ENCODE measurements around the gene NAA16. TPM values are rescaled to one million over a fixed set of nuclear protein-coding genes. Genes with fewer than 3 reads are reported as not detected.
"Not testable (repeated sequence)": the region's sequence is repeated elsewhere in the genome, so short reads cannot be mapped to it uniquely, and the experiment has no call there.

NAA16 gene
- polyA plus RNA-seq, 1 of the 3 experiments (the other 2 are of a cell fraction) = 4.4 TPM

DNA sequence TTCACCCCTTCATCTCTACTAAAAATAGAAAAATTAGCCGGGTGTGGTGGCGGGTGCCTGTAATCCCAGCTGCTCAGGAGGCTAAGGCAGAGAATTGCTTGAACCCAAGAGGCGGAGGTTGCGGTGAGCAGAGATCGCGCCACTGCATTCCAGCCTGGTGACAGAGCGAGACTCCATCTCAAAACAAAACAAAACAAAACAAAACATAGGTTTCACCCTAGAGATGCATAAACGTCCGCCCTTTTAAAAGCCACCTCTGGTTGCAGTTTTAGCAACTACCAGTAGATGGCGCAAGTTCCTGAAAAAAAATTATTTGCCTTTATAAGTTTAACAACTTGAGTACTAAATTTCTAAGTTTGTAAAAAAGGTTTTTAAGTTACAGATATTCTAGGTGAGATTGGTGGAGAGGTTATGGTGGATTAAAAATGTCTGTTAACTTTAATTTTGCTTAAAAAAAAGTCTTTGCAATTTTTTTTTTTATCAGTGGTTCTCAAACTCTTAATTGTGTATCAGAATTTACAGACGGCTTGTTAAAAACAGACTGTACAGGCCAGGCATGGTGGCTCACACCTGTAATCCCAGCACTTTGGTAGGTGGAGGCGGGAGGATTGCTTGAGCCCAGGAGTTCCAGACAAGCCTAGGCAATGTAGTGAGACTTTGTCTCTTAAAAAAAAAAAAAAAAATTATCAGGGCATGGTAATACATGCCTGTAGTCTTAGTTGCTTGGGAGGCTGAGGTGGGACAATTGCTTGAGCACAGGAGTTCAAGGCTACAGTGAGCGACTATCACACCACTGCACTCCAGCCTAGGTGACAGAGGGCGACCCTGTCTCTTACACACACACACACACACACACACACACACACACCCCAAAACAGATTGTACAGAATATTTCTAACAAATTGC is 42.1 kb downstream of the NAA16 start:
- no peaks in the 10 kb centered on the region for H3K27me3 ChIP-seq (ENCODE audit: insufficient read depth)
- DNase-seq = peak; percentile 55
- H3K27ac ChIP-seq (ENCODE audit: low read depth in 2 of 2, low read length in 1 of 2) = no peak overlapping the region; a peak in 1 of 4 replicates
- no peaks in the 10 kb centered on the region for H3K4me1 ChIP-seq (ENCODE audit: control insufficient read depth in 1 of 2, insufficient read depth in 2 of 2, low read depth in 1 of 2, low read length in 1 of 2)
- no peaks in the 10 kb centered on the region for H3F3A ChIP-seq (replicated peaks; ENCODE audit: insufficient read depth)
- no peak overlapping the region for H3K9ac ChIP-seq
- WGBS (ENCODE audit: low lambda C conversion rate) = 48% methylated on average over 14 of the region's 14 CpGs
- POLR2A ChIA-PET = no interaction called here
- H3K36me3 ChIP-seq (replicated peaks in 1 of 2; ENCODE audit: control insufficient read depth in 1 of 2, insufficient read depth in 2 of 2, low read length in 1 of 2) = peaks cover 9 to 21% of the 10 kb centered on the region in 2 experiments
- H3K4me2 ChIP-seq = no peak overlapping the region
- CTCF ChIA-PET = interaction anchor here (0.7 to 2.4 kb wide), 6 partner anchors 19 to 300 kb away, joined by 3 to 14 read pairs (median 4); no protein-coding TSS in a partner anchor
- TF ChIP-seq GABPA (IDR thresholded peaks at IDR 0.05; ENCODE audit: low read depth) (no peak), FOXM1 (IDR thresholded peaks at IDR 0.05; ENCODE audit: low read depth) (no peak), SMC3 (IDR thresholded peaks at IDR 0.05; ENCODE audit: low read depth, low read length) (peak; percentile 42), YY1 (IDR thresholded peaks at IDR 0.05; ENCODE audit: low read depth) (no peak), GATA2 (CRISPR knock-in tag; IDR thresholded peaks at IDR 0.05) (no peak), RAD21 (IDR thresholded peaks at IDR 0.05; ENCODE audit: low read length) (peak; percentile 65)
- TF ChIP-seq, protein P1, sequence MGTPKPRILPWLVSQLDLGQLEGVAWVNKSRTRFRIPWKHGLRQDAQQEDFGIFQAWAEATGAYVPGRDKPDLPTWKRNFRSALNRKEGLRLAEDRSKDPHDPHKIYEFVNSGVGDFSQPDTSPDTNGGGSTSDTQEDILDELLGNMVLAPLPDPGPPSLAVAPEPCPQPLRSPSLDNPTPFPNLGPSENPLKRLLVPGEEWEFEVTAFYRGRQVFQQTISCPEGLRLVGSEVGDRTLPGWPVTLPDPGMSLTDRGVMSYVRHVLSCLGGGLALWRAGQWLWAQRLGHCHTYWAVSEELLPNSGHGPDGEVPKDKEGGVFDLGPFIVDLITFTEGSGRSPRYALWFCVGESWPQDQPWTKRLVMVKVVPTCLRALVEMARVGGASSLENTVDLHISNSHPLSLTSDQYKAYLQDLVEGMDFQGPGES (IDR thresholded peaks at IDR 0.05; ENCODE audit: low read depth, low read length) = no peak
- TF ChIP-seq, protein P2, sequence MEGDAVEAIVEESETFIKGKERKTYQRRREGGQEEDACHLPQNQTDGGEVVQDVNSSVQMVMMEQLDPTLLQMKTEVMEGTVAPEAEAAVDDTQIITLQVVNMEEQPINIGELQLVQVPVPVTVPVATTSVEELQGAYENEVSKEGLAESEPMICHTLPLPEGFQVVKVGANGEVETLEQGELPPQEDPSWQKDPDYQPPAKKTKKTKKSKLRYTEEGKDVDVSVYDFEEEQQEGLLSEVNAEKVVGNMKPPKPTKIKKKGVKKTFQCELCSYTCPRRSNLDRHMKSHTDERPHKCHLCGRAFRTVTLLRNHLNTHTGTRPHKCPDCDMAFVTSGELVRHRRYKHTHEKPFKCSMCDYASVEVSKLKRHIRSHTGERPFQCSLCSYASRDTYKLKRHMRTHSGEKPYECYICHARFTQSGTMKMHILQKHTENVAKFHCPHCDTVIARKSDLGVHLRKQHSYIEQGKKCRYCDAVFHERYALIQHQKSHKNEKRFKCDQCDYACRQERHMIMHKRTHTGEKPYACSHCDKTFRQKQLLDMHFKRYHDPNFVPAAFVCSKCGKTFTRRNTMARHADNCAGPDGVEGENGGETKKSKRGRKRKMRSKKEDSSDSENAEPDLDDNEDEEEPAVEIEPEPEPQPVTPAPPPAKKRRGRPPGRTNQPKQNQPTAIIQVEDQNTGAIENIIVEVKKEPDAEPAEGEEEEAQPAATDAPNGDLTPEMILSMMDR (IDR thresholded peaks at IDR 0.05) = peak; percentile 95
- no peaks in the 10 kb centered on the region for H4K20me1 ChIP-seq (ENCODE audit: insufficient read depth)
- H3K79me2 ChIP-seq (ENCODE audit: insufficient read depth) = peaks cover 19% of the 10 kb centered on the region; the same call in 1 of the 2 replicates
- H3K4me3 ChIP-seq (ENCODE audit: low read depth in 2 of 2, low read length in 1 of 2) = peak overlapping the region in 1 of 2 experiments; percentile 36; a peak in 1 of 4 replicates
- H3K9me2 ChIP-seq = no peaks in the 10 kb centered on the region
- no peak overlapping the region for H2AFZ ChIP-seq (ENCODE audit: low read depth)
- H3K9me3 ChIP-seq = no peaks in the 10 kb centered on the region

DNA sequence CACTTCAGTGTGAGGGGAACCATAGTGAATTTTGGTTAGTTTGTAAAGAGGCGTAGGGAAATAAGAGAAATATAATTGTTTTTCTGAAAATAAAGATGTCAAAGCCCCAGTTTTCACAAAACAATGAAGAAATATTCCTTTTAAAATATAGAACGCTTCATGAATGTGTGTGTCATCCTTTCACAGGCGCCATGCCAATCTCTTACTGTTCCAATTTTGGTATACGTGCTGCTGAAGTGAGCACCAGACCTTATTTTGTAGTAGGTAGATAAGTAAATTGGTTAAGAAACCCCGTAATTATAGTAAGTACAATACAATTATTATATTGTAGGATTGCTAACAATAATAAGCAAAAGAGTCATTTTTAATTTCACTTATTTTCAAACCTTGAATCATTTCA is 43.3 kb downstream of the NAA16 start:
- no peak for TF ChIP-seq EZH2phosphoT487 (IDR thresholded peaks at IDR 0.05; ENCODE audit: borderline replicate concordance, low read depth)
- H3F3A ChIP-seq (replicated peaks; ENCODE audit: insufficient read depth) = no peaks in the 10 kb centered on the region
- WGBS (ENCODE audit: low lambda C conversion rate) = 74% methylated on average over 5 of the region's 5 CpGs
- ChIA-PET CTCF (interaction anchor here (0.8 to 1.9 kb wide), 3 partner anchors 15 to 299 kb away, joined by 3 to 9 read pairs (median 3); no protein-coding TSS in a partner anchor), POLR2A (no interaction called here)
- peaks cover 8% of the 10 kb centered on the region; the same call in 1 of the 2 replicates for H3K79me2 ChIP-seq (ENCODE audit: insufficient read depth)
- no peak overlapping the region for H3K4me2 ChIP-seq
- H3K4me3 ChIP-seq (ENCODE audit: low read depth in 2 of 2, low read length in 1 of 2) = no peak overlapping the region
- H2AFZ ChIP-seq (ENCODE audit: low read depth) = no peak overlapping the region
- H3K27me3 ChIP-seq (ENCODE audit: insufficient read depth) = no peaks in the 10 kb centered on the region
- no peaks in the 10 kb centered on the region for H3K9me2 ChIP-seq
- DNase-seq = no peak
- H3K9ac ChIP-seq = no peak overlapping the region
- H4K20me1 ChIP-seq (ENCODE audit: insufficient read depth) = no peaks in the 10 kb centered on the region
- no peak overlapping the region for H3K27ac ChIP-seq (ENCODE audit: low read depth in 2 of 2, low read length in 1 of 2)
- peaks cover 21 to 30% of the 10 kb centered on the region in 2 experiments for H3K36me3 ChIP-seq (replicated peaks in 1 of 2; ENCODE audit: control insufficient read depth in 1 of 2, insufficient read depth in 2 of 2, low read length in 1 of 2)
- H3K9me3 ChIP-seq = no peaks in the 10 kb centered on the region
- H3K4me1 ChIP-seq (ENCODE audit: control insufficient read depth in 1 of 2, insufficient read depth in 2 of 2, low read depth in 1 of 2, low read length in 1 of 2) = no peaks in the 10 kb centered on the region

DNA sequence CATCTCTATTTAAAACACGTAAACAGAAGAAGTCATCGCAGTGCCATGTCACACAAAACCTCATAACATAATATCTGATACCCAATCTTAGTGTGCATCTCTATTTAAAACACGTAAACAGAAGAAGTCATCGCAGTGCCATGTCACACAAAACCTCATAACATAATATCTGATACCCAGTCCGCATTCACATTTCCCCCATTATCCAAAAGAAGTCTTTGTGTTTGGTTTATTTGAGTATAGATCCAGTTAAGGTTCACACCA is 45.2 kb downstream of the NAA16 start:
- POLR2A ChIA-PET; H3K4me3 ChIP-seq (ENCODE audit: low read depth in 2 of 2, low read length in 1 of 2); H3K9ac ChIP-seq; DNase-seq; H3K27ac ChIP-seq (ENCODE audit: low read depth in 2 of 2, low read length in 1 of 2); H2AFZ ChIP-seq (ENCODE audit: low read depth); H3K4me1 ChIP-seq (ENCODE audit: control insufficient read depth in 1 of 2, insufficient read depth in 2 of 2, low read depth in 1 of 2, low read length in 1 of 2); H3K9me3 ChIP-seq; H3K27me3 ChIP-seq (ENCODE audit: insufficient read depth); H3K9me2 ChIP-seq; CTCF ChIA-PET; H3F3A ChIP-seq (replicated peaks; ENCODE audit: insufficient read depth); H4K20me1 ChIP-seq (ENCODE audit: insufficient read depth); H3K4me2 ChIP-seq; H3K79me2 ChIP-seq (ENCODE audit: insufficient read depth): not testable (repeated sequence)
- H3K36me3 ChIP-seq (replicated peaks in 1 of 2; ENCODE audit: control insufficient read depth in 1 of 2, insufficient read depth in 2 of 2, low read length in 1 of 2) = peaks cover 36 to 37% of the 10 kb centered on the region in 2 experiments
- WGBS (ENCODE audit: low lambda C conversion rate) = 99% methylated on average over 5 of the region's 5 CpGs
